ENCODE results near the gene OR6C2.
"Not testable (repeated sequence)": the region's sequence is repeated elsewhere in the genome, so short reads cannot be mapped to it uniquely, and the experiment has no call there.

Gene OR6C2

DNA sequence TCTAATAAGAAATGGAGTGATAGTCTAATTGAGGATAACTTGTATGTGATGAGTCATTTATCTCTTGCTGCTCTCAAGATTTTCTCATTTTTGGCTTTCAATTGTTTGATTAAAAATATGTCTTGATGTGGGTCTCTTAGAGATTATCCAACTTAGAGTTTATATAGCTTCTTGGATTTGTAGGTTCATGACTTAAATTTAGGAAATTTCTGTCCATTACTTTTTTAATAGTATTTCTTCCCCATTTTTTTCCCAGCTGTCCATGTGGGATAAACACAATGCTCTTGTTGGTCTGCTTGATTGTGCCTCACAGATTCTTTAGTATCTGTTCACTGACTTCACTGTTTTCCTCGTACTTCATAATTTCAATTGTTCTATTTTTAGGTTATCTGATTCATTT, 36.0 kb upstream of the OR6C2 start:
- Histone ChIP-seq H3K79me2 (ENCODE audit: control insufficient read depth, low read length) (no peaks in the 10 kb centered on the region), H3F3A (ENCODE audit: control insufficient read depth, insufficient read depth) (no peaks in the 10 kb centered on the region), H4K20me1 (ENCODE audit: control insufficient read depth, insufficient read depth, low read depth, low read length) (no peaks in the 10 kb centered on the region), H3K4me1 (ENCODE audit: control insufficient read depth, low read length) (no peaks in the 10 kb centered on the region), H3K9me2 (replicated peaks; ENCODE audit: control insufficient read depth, low read length) (no peaks in the 10 kb centered on the region), H3K27me3 (ENCODE audit: control insufficient read depth, low read length) (no peaks in the 10 kb centered on the region), H3K4me2 (ENCODE audit: low read length) (no peak overlapping the region), H3K4me3 (ENCODE audit: low read length) (no peak overlapping the region), H3K9me3 (ENCODE audit: control insufficient read depth, insufficient read depth, low read length) (0 out of 2 replicates have a peak, but pooled peaks cover 6% of the 10 kb centered on the region), H3K36me3 (ENCODE audit: control insufficient read depth, low read length) (no peaks in the 10 kb centered on the region), H3K27ac (ENCODE audit: low read depth, low read length) (no peak overlapping the region)
- TF ChIP-seq, protein P1, sequence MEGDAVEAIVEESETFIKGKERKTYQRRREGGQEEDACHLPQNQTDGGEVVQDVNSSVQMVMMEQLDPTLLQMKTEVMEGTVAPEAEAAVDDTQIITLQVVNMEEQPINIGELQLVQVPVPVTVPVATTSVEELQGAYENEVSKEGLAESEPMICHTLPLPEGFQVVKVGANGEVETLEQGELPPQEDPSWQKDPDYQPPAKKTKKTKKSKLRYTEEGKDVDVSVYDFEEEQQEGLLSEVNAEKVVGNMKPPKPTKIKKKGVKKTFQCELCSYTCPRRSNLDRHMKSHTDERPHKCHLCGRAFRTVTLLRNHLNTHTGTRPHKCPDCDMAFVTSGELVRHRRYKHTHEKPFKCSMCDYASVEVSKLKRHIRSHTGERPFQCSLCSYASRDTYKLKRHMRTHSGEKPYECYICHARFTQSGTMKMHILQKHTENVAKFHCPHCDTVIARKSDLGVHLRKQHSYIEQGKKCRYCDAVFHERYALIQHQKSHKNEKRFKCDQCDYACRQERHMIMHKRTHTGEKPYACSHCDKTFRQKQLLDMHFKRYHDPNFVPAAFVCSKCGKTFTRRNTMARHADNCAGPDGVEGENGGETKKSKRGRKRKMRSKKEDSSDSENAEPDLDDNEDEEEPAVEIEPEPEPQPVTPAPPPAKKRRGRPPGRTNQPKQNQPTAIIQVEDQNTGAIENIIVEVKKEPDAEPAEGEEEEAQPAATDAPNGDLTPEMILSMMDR (IDR thresholded peaks at IDR 0.05; ENCODE audit: low read depth, low read length, poor library complexity, severe bottlenecking) = no peak

DNA sequence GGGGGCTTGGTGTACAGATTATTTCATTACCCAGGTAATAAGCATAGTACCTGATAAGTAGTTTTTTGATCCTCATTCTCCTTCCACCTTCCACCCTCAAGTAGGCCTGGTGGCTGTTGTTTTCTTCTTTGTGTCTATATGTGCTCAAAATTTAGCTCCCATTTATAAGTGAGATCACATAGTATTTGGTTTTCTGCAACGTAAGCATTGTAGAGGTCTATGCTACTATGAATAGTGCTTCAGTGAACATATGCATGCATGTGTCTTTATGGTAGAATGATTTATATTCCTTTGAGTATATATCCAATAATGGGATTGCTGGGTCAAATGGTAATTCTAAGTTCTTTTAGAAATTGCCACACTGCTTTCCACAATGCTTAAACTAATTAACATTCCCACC, 34.7 kb upstream of the OR6C2 start:
- H3K4me2 ChIP-seq (ENCODE audit: low read length); H3K4me1 ChIP-seq (ENCODE audit: control insufficient read depth, low read length); H3K36me3 ChIP-seq (ENCODE audit: control insufficient read depth, low read length); H3K9me2 ChIP-seq (replicated peaks; ENCODE audit: control insufficient read depth, low read length); H3K79me2 ChIP-seq (ENCODE audit: control insufficient read depth, low read length); H3K27me3 ChIP-seq (ENCODE audit: control insufficient read depth, low read length); H3K9me3 ChIP-seq (ENCODE audit: control insufficient read depth, insufficient read depth, low read length); H3F3A ChIP-seq (ENCODE audit: control insufficient read depth, insufficient read depth); H3K27ac ChIP-seq (ENCODE audit: low read depth, low read length); H3K4me3 ChIP-seq (ENCODE audit: low read length); H4K20me1 ChIP-seq (ENCODE audit: control insufficient read depth, insufficient read depth, low read depth, low read length): not testable (repeated sequence)

DNA sequence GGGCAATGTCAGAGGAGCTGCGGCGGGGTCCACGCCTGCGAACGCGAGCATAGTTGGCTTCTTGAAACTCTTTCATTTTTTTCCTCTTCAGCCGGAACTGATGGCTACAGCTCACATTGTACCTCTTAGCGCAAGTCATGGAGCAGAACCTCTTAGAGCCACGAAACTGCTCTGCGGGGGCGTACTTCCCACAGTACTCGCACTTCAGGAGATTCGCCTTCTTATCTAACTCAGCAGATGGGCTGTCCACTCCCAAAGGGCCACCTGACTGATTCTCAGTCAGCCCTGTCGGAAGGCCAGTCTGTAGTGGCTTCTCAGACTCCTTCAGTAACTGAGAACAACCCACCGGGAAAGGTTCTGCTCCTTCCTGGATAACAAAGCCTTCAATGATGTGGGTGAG, 31.7 kb upstream of the OR6C2 start:
- not testable (repeated sequence) for H3K79me2 ChIP-seq (ENCODE audit: control insufficient read depth, low read length); H4K20me1 ChIP-seq (ENCODE audit: control insufficient read depth, insufficient read depth, low read depth, low read length); H3K9me2 ChIP-seq (replicated peaks; ENCODE audit: control insufficient read depth, low read length); H3K9me3 ChIP-seq (ENCODE audit: control insufficient read depth, insufficient read depth, low read length); H3K4me3 ChIP-seq (ENCODE audit: low read length); H3K27me3 ChIP-seq (ENCODE audit: control insufficient read depth, low read length); H3K4me2 ChIP-seq (ENCODE audit: low read length); H3K27ac ChIP-seq (ENCODE audit: low read depth, low read length); H3F3A ChIP-seq (ENCODE audit: control insufficient read depth, insufficient read depth); H3K36me3 ChIP-seq (ENCODE audit: control insufficient read depth, low read length); H3K4me1 ChIP-seq (ENCODE audit: control insufficient read depth, low read length)

DNA sequence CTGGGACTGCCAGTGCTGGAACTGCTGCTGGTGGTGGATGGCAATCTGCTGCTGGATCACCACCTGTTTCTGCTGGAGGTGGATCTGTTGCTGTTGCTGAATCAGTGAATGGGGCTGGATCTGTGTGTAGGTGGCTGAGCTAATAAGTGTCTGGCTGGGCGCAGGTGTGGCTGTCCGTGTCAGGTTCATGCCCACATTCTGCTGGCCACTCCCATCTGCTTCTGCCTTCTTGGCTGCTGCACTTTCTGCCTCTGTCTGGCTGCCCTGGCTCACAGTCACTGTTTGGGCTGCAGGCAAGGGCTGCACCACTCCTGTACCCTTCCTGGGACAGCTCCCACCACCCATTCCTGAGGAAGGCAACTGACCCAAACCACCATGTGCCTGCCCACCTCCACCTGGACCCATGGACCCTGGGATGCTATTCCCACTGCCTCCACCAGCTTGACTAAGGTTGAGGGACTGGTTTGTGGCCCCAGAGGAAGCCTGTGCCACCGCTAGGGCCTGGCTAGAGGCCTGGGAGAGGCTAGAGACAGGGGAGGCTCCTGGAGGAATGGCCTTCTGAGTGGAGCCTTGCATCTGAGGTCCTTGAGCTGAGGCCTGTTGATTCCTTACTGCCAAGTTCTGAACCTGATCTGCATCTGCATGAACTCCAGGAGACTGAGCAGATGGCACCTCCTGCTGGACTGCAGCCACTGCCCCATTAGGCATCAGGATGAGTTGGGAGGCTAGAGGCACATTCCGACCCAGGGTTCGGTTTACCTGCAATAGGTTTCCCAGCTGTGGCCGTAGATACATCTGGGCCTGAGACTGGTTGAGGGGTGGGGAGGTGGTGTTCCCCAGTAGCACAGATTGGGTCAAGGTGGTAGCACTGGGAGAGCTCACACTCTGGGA, 30.1 kb upstream of the OR6C2 start:
- not testable (repeated sequence) for H3K9me3 ChIP-seq (ENCODE audit: control insufficient read depth, insufficient read depth, low read length); H3K4me3 ChIP-seq (ENCODE audit: low read length); H3K79me2 ChIP-seq (ENCODE audit: control insufficient read depth, low read length); H4K20me1 ChIP-seq (ENCODE audit: control insufficient read depth, insufficient read depth, low read depth, low read length); H3K4me2 ChIP-seq (ENCODE audit: low read length); H3K27ac ChIP-seq (ENCODE audit: low read depth, low read length); H3K36me3 ChIP-seq (ENCODE audit: control insufficient read depth, low read length); H3K9me2 ChIP-seq (replicated peaks; ENCODE audit: control insufficient read depth, low read length); H3F3A ChIP-seq (ENCODE audit: control insufficient read depth, insufficient read depth); H3K27me3 ChIP-seq (ENCODE audit: control insufficient read depth, low read length); H3K4me1 ChIP-seq (ENCODE audit: control insufficient read depth, low read length)

DNA sequence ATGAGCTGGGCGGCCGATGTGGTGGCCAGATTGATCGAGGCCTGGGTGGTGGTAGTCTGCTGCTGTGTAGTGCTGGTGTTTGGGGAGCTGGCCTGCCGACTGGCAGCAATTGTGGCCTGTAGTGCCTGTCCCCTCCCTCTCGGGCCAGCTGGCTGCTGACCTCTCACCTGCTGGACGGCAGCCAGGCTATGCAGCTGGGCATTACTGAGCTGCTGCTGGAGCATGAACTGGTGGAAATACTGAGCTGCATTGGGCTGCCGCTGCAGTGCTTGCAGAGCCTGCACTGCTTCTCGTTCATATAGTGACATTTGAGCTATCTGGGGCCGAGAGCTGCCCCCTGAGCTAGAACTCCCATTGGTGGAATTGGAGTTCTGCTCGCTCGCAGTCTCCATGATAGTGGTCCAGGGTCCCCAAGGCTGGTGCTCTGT, 29.5 kb upstream of the OR6C2 start:
- not testable (repeated sequence) for H3K27me3 ChIP-seq (ENCODE audit: control insufficient read depth, low read length); H3K79me2 ChIP-seq (ENCODE audit: control insufficient read depth, low read length); H3K9me3 ChIP-seq (ENCODE audit: control insufficient read depth, insufficient read depth, low read length); H3K4me1 ChIP-seq (ENCODE audit: control insufficient read depth, low read length); H3K4me3 ChIP-seq (ENCODE audit: low read length); H3F3A ChIP-seq (ENCODE audit: control insufficient read depth, insufficient read depth); H3K9me2 ChIP-seq (replicated peaks; ENCODE audit: control insufficient read depth, low read length); H3K27ac ChIP-seq (ENCODE audit: low read depth, low read length); H3K36me3 ChIP-seq (ENCODE audit: control insufficient read depth, low read length); H3K4me2 ChIP-seq (ENCODE audit: low read length); H4K20me1 ChIP-seq (ENCODE audit: control insufficient read depth, insufficient read depth, low read depth, low read length)

DNA sequence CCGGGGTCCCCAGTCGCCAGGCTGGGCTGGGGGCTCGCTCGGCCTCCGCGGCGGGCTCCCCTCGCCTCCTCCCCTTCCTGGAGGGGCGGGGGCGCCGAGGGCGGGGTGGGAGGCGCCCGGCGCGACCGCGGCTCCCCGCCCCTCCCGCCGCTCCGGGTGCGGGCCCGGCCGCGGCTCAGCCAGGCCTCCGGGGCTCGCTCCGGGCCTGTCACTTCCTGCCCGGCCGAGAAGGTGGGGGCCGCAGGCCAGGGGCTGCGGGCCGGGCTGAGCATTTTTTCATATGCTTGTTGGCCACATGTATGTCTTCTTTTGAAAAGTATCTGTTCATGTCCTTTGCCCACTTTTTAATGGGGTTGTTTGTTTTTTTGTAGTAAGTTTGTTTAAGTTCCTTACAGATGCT, 29.0 kb upstream of the OR6C2 start:
- not testable (repeated sequence) for H3K4me2 ChIP-seq (ENCODE audit: low read length); H3K4me3 ChIP-seq (ENCODE audit: low read length); H3K27me3 ChIP-seq (ENCODE audit: control insufficient read depth, low read length); H3K9me2 ChIP-seq (replicated peaks; ENCODE audit: control insufficient read depth, low read length); H3F3A ChIP-seq (ENCODE audit: control insufficient read depth, insufficient read depth); H3K4me1 ChIP-seq (ENCODE audit: control insufficient read depth, low read length); H3K79me2 ChIP-seq (ENCODE audit: control insufficient read depth, low read length); H3K9me3 ChIP-seq (ENCODE audit: control insufficient read depth, insufficient read depth, low read length); H4K20me1 ChIP-seq (ENCODE audit: control insufficient read depth, insufficient read depth, low read depth, low read length); H3K36me3 ChIP-seq (ENCODE audit: control insufficient read depth, low read length); H3K27ac ChIP-seq (ENCODE audit: low read depth, low read length)
